GM18867 (cell line): ENCODE results near the gene SLC35F1.
A peak's percentile ranks its signal among the peaks of the same experiment; 100 is the strongest.

Experiments
- ATAC-seq: cut with Tn5 transposase; IDR thresholded peaks from one replicate; pipeline ENCODE4 v1.9.1; 2021; ENCODE audit warnings: mild to moderate bottlenecking, moderate library complexity; ENCODE audit not compliant: unreplicated experiment

The SLC35F1 gene

GRCh38 chr6:118186672-118187567 lies 279.9 kb downstream of the SLC35F1 start:
- ATAC-seq, result peak; percentile 66

- ATAC-seq, result peak; percentile 56
These were observed 280.6 kb downstream of the SLC35F1 start for GRCh38 chr6:118187568-118188164.

GRCh38 chr6:118188561-118188960 lies 281.5 kb downstream of the SLC35F1 start:
- ATAC-seq, result no peak

GRCh38 chr6:118197539-118197938 lies 290.5 kb downstream of the SLC35F1 start:
- ATAC-seq, result no peak

GRCh38 chr6:118198746-118199145 lies 291.7 kb downstream of the SLC35F1 start:
- ATAC-seq, result no peak

- ATAC-seq, result no peak
These were observed 293.1 kb downstream of the SLC35F1 start for GRCh38 chr6:118200160-118200559.

- no peak for ATAC-seq
These were observed 295.5 kb downstream of the SLC35F1 start for GRCh38 chr6:118202517-118202916.

- ATAC-seq, result no peak
These were observed 296.5 kb downstream of the SLC35F1 start for GRCh38 chr6:118203545-118203944.

- ATAC-seq, result no peak
These were observed 299.2 kb downstream of the SLC35F1 start for GRCh38 chr6:118206221-118206620.

- ATAC-seq, result no peak
These were observed 300.9 kb downstream of the SLC35F1 start for GRCh38 chr6:118207947-118208346.

- no peak for ATAC-seq
These were observed 305.5 kb downstream of the SLC35F1 start for GRCh38 chr6:118212451-118213173.

- ATAC-seq, result no peak
These were observed 308.2 kb downstream of the SLC35F1 start for GRCh38 chr6:118215269-118215668.

- no peak for ATAC-seq
These were observed 309.7 kb downstream of the SLC35F1 start for GRCh38 chr6:118216751-118217150.

- no peak for ATAC-seq
These were observed 311.1 kb downstream of the SLC35F1 start for GRCh38 chr6:118218156-118218555.

GRCh38 chr6:118220429-118221128 lies 313.5 kb downstream of the SLC35F1 start:
- ATAC-seq, result no peak

- no peak for ATAC-seq
These were observed 316.3 kb downstream of the SLC35F1 start for GRCh38 chr6:118223316-118223715.

GRCh38 chr6:118228886-118229285 lies 321.8 kb downstream of the SLC35F1 start:
- no peak for ATAC-seq

GRCh38 chr6:118240878-118241528 lies 333.9 kb downstream of the SLC35F1 start:
- ATAC-seq, result peak; percentile 89

- no peak for ATAC-seq
These were observed 339.3 kb downstream of the SLC35F1 start for GRCh38 chr6:118246406-118246805.

GRCh38 chr6:118248171-118248570 lies 341.1 kb downstream of the SLC35F1 start:
- ATAC-seq, result no peak
